ENCODE data around the gene RNF19B. TPM values are rescaled to one million over a fixed set of nuclear protein-coding genes. Genes with fewer than 3 reads are reported as not detected.

Gene RNF19B
- 10 to 100 TPM; 50.9 to 52.6 TPM for total RNA-seq

DNA sequence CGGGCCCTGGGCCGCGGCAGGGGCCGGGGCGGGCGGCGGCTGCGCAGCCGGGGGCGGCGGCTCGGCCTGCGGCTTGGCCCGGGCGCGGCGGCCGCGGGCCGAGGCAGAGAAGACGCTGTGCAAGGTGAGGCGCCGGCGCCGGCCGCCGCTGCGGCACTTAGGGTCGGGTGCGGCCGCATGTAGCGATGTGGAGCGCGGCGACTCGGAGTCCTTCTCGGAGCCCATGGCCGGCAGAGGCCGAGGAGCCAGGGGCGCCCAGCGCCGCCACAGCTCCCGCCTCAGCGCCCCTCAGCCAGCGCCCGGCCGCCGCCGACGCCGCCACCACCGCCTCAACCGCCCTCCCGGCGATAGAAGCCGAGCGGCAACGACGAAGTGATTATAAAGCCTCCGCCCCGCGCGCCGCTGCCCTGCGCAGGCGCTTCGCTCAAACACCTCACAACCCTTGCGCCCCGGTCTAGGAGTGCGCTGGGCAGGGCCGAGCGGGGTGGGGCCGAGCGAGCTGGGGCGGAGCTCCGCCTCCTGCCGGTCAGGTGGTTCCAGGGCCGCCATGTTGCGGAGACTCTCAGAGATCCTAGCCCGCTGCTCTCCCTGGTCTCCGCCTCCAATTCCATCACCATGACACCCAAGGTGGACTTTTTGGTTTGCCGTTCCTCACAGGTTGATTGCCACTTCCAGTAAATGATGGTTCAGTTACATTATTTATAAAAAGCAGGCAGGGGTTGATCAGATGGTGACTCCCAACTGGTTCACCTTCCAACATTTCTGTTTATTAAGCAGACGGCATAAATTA, at the start of gene RNF19B:
Gene RNF19B (minus strand): TSS at position 349 of the 790 bp plus-strand sequence. CDS start 124 bp downstream, at position 225.

DNA sequence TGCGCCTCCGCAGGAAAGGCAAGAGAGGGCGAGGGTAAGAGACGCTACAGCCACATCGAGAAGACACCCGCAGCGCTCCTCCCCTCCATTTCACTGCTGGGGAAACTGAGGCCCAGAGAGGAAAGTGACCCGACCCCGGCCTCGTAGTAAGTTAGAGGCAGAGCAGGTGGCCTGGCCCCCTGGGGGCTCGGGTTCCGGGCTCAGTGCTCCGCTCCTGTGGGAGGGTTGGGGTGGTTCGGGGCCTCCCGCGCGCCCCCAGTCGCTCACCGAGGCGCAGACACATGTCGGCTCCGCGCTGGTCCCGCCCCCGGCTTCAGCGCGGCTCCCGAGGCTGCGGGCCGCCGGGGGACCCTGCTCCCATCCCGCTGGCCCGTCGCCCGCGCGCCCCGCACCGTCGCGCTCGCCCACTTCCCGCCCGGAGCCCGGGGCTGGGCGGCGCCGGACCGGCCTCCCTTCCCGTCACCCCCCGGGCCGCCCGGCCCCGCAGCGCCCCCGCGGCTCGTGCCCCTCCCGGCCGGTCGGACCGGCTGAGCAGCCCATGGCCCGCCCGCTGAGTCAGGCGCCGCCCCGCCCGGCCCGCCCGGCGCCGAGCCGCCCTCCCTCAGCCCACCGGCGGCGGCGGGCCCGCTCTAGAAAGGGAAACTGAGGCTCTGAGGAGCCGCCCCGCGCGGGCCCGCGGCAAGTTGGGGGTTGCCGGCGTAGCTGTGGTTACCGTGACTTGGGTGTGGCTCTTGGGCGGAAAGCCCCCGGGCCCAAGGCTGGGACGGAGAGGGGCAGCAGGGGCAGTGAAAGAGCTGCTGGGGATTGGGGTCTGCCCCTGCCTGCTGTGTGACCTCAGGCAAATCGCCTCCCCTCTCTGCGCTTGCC, 63.4 kb downstream of the RNF19B start, which contains the start of gene TMEM54:
Gene TMEM54 (minus strand): TSS at position 434 of the 867 bp plus-strand sequence. CDS start 151 bp downstream, at position 283.

Other genes starting within 250 kb of the RNF19B start
- gene YARS1, start 147.5 kb downstream of the RNF19B start, total RNA-seq, result 10 to 100 TPM; 49.2 to 84.3 TPM
- 10 to 100 TPM; 23.1 to 28.0 TPM for gene S100PBP, start 147.2 kb downstream of the RNF19B start, total RNA-seq
- gene FNDC5, start 93.9 kb downstream of the RNF19B start, total RNA-seq, result under 1 TPM in 1 of 2 donors, not detected in 1; 0.34 TPM
- not detected for gene HPCA, start 78.3 kb downstream of the RNF19B start, total RNA-seq
- gene TMEM54, start 63.4 kb downstream of the RNF19B start, total RNA-seq, result 10 to 100 TPM; 33.4 to 42.0 TPM
- gene AK2, start 72.1 kb upstream of the RNF19B start, total RNA-seq, result 100 to 1,000 TPM; 155 to 217 TPM
- 10 to 100 TPM in 1 of 2 donors, 1 to 10 TPM in 1; 8.9 to 23.6 TPM for gene AZIN2, start 116.3 kb upstream of the RNF19B start, total RNA-seq
- 1 to 10 TPM; 8.9 to 9.3 TPM for gene TRIM62, start 217.2 kb upstream of the RNF19B start, total RNA-seq